ENCODE results near the gene ZNF280B. TPM values are rescaled to one million over a fixed set of nuclear protein-coding genes. Genes with fewer than 3 reads are reported as not detected.

The ZNF280B gene
- total RNA-seq, 1 experiment from 2014 or later = 7.7 TPM

DNA sequence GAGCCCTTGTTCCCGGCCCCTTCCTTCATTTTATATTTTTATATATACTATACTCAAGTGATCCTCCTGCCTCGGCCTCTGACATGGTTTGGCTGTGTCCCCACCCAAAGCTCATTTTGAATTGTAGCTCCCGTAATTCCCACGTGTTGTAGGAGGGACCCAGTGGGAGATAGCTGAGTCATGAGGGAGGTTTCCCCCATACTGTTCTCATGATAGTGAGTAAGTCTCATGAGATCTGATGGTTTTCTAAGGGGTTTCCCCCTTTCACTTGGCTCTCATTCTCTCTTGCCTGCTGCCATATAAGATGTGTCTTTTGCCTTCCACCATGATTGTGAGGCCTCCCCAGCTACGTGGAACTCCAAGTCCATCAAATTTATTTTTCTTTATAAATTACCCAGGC is 18.8 kb upstream of the ZNF280B start:
- Histone ChIP-seq H3K4me3 (ENCODE audit: low read depth, low read length, poor library complexity, severe bottlenecking) (no peak overlapping the region), H3K9me3 (ENCODE audit: low read depth, low read length, poor library complexity, severe bottlenecking) (no peaks in the 10 kb centered on the region), H3K27ac (ENCODE audit: low read depth, low read length, poor library complexity, severe bottlenecking) (no peak overlapping the region), H3K4me1 (ENCODE audit: insufficient read depth, low read length, poor library complexity, severe bottlenecking) (no peaks in the 10 kb centered on the region), H3K27me3 (replicated peaks; ENCODE audit: insufficient read depth, low read depth, low read length, poor library complexity) (no peaks in the 10 kb centered on the region), H3K36me3 (ENCODE audit: insufficient read depth, low read length, poor library complexity, severe bottlenecking) (no peaks in the 10 kb centered on the region)
- intact Hi-C loops (cut with micrococcal nuclease; ENCODE audit: unreplicated experiment) = no loop called here
- TF ChIP-seq, protein P1, sequence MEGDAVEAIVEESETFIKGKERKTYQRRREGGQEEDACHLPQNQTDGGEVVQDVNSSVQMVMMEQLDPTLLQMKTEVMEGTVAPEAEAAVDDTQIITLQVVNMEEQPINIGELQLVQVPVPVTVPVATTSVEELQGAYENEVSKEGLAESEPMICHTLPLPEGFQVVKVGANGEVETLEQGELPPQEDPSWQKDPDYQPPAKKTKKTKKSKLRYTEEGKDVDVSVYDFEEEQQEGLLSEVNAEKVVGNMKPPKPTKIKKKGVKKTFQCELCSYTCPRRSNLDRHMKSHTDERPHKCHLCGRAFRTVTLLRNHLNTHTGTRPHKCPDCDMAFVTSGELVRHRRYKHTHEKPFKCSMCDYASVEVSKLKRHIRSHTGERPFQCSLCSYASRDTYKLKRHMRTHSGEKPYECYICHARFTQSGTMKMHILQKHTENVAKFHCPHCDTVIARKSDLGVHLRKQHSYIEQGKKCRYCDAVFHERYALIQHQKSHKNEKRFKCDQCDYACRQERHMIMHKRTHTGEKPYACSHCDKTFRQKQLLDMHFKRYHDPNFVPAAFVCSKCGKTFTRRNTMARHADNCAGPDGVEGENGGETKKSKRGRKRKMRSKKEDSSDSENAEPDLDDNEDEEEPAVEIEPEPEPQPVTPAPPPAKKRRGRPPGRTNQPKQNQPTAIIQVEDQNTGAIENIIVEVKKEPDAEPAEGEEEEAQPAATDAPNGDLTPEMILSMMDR (conservative IDR thresholded peaks at IDR 0.05; ENCODE audit: low read depth, low read length) = no peak
- ChIA-PET POLR2A (ENCODE audit: low non-redundant PET) (no interaction called here), CTCF (no interaction called here)
- no peak for DNase-seq (ENCODE audit: low spot score)
- BruUV-seq (replicated peaks) = no TSS peak

DNA sequence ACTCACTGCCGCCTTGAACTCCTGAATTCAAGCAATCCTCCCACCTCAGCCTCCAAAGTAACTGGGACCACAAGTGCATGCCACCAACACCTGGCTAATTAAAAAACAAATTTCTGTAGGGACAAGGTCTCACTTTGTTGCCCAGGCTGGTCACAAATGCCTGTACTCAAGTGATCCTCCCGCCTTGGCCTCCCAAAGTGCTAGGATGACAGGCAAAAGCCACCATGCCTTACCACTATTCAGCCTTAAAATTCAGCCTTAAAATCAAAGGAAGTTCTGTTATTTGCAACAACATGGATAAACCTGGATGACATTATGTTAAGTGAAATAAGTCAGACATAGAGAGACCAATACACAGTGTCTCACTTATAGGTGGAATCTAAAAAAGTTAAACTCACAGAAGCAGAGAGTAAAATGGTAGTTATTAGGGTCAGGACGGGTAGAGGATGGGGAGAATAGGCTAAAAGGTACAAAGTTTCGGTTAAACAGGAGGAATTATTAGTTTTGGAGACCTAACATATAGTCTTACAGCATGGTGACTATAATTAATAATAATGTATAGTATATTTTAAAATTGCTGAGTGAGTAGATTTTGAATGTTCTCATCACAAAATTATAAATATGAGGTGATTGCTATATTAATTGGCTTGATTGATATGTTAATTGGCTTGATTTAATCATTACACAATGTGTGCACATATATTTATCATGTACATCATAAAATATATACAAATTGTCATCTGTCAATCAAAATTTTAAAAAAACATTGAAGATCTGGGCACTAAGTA is 17.8 kb upstream of the ZNF280B start:
- no peaks in the 10 kb centered on the region for H3K9me3 ChIP-seq (ENCODE audit: low read depth, low read length, poor library complexity, severe bottlenecking)
- no peak for DNase-seq (ENCODE audit: low spot score)
- H3K27ac ChIP-seq (ENCODE audit: low read depth, low read length, poor library complexity, severe bottlenecking) = no peak overlapping the region
- CTCF ChIA-PET = no interaction called here
- BruUV-seq (replicated peaks) = no TSS peak
- H3K4me1 ChIP-seq (ENCODE audit: insufficient read depth, low read length, poor library complexity, severe bottlenecking) = no peaks in the 10 kb centered on the region
- intact Hi-C loops (cut with micrococcal nuclease; ENCODE audit: unreplicated experiment) = no loop called here
- TF ChIP-seq EZH2 (IDR thresholded peaks at IDR 0.05; ENCODE audit: borderline replicate concordance, low read depth, low read length, poor library complexity, severe bottlenecking) = no peak
- TF ChIP-seq, protein P1 (conservative IDR thresholded peaks at IDR 0.05; ENCODE audit: low read depth, low read length) = no peak
- POLR2A ChIA-PET (ENCODE audit: low non-redundant PET) = no interaction called here
- no peaks in the 10 kb centered on the region for H3K27me3 ChIP-seq (replicated peaks; ENCODE audit: insufficient read depth, low read depth, low read length, poor library complexity)
- H3K4me3 ChIP-seq (ENCODE audit: low read depth, low read length, poor library complexity, severe bottlenecking) = no peak overlapping the region
- no peaks in the 10 kb centered on the region for H3K36me3 ChIP-seq (ENCODE audit: insufficient read depth, low read length, poor library complexity, severe bottlenecking)

DNA sequence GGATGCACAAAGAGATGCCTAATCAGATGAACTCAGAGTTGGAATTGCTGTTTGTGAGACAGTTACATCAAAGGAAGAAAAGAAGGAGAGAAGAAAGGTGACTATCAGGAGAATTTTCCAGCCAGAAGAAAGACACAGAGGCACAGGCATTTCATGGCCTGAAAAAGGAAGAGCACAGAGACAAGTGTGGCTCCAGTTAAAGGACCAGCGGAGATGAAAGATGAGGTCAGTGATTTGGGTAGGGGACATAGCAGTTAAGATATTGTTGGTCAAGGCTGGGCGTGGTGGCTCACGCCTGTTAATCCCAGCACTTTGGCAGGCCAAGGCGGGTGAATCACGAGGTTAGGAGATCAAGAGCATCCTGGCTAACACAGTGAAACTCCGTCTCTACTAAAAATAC is 15.0 kb upstream of the ZNF280B start:
- Histone ChIP-seq H3K4me1 (ENCODE audit: insufficient read depth, low read length, poor library complexity, severe bottlenecking) (no peaks in the 10 kb centered on the region), H3K27ac (ENCODE audit: low read depth, low read length, poor library complexity, severe bottlenecking) (no peak overlapping the region), H3K27me3 (replicated peaks; ENCODE audit: insufficient read depth, low read depth, low read length, poor library complexity) (no peaks in the 10 kb centered on the region), H3K9me3 (ENCODE audit: low read depth, low read length, poor library complexity, severe bottlenecking) (no peaks in the 10 kb centered on the region), H3K4me3 (ENCODE audit: low read depth, low read length, poor library complexity, severe bottlenecking) (no peak overlapping the region), H3K36me3 (ENCODE audit: insufficient read depth, low read length, poor library complexity, severe bottlenecking) (no peaks in the 10 kb centered on the region)
- intact Hi-C loops (cut with micrococcal nuclease; ENCODE audit: unreplicated experiment) = no loop called here
- POLR2A ChIA-PET (ENCODE audit: low non-redundant PET) = no interaction called here
- TF ChIP-seq EZH2 (IDR thresholded peaks at IDR 0.05; ENCODE audit: borderline replicate concordance, low read depth, low read length, poor library complexity, severe bottlenecking) = no peak
- TF ChIP-seq, protein P1 (conservative IDR thresholded peaks at IDR 0.05; ENCODE audit: low read depth, low read length) = no peak
- CTCF ChIA-PET = interaction anchor here (0.8 kb wide), 1 partner anchor 244 kb away, joined by 4 read pairs; no protein-coding TSS in a partner anchor
- BruUV-seq (replicated peaks) = no TSS peak
- DNase-seq (ENCODE audit: low spot score) = no peak

Data from A673 (cell line).